Stimulated activated CD8-positive, alpha-beta memory T cell treated with anti-CD3 and anti-CD28 coated beads, Interleukin-12 subunit alpha, Interleukin-12 subunit beta, amount 100 ng/mL, for 24 hours (primary cell): ENCODE results near the gene ZNF416.
A peak's percentile ranks its signal among the peaks of the same experiment; 100 is the strongest.

Source experiments
- DNase-seq: peaks from one replicate; pipeline ENCODE4 v3.0.0-alpha.2; 2020; ENCODE audit errors: extremely low read depth

The ZNF416 gene

GRCh38 chr19:57559008-57559403 is 19.7 kb downstream of the ZNF416 start:
- no peak for DNase-seq

GRCh38 chr19:57558525-57558924 is 20.2 kb downstream of the ZNF416 start:
- DNase-seq, result no peak

GRCh38 chr19:57557659-57558058 is 21.1 kb downstream of the ZNF416 start:
- DNase-seq, result no peak

GRCh38 chr19:57552432-57552831 is 26.3 kb downstream of the ZNF416 start:
- DNase-seq, result no peak

GRCh38 chr19:57546513-57546912 is 32.2 kb downstream of the ZNF416 start:
- no peak for DNase-seq

- no peak for DNase-seq
Measured at GRCh38 chr19:57537953-57538547, 40.7 kb downstream of the ZNF416 start.

GRCh38 chr19:57527136-57527881 is 51.4 kb downstream of the ZNF416 start, which contains the start of gene ZNF549:
TSS of gene ZNF549 (plus strand) at chr19:57527356. CDS start at chr19:57527574, 218 bp downstream.
- peak; percentile 76 for DNase-seq
